Activated T-helper 1 cell treated with anti-CD3 and anti-CD28 coated beads, Interleukin-12 subunit alpha, Interleukin-12 subunit beta, Interleukin-2, Interleukin-4 antibody, amounts not matched to agents 30 ng/mL and 10 ng/mL and 1 ng/mL, durations not matched to agents 14 hours and 24 hours and 36 hours (primary cell): ENCODE measurements around the gene GCAT. TPM values are rescaled to one million over a fixed set of nuclear protein-coding genes. Genes with fewer than 3 reads are reported as not detected.

Experiments
- DNase-seq: peaks from one replicate; pipeline ENCODE4 v3.0.0; 2021; ENCODE audit warnings: low spot score
- H3K27ac Mint-ChIP-seq: one replicate; pipeline ENCODE4 v1.8.0; 2021; ENCODE audit warnings: mild to moderate bottlenecking, mixed read lengths
- H3K27me3 Mint-ChIP-seq: one replicate; pipeline ENCODE4 v1.8.0; 2022; ENCODE audit warnings: mild to moderate bottlenecking, moderate library complexity, mixed read lengths; ENCODE audit not compliant: insufficient read depth
- H3K36me3 Mint-ChIP-seq: one replicate; pipeline ENCODE4 v1.8.0; 2021; ENCODE audit warnings: low read depth, mixed read lengths
- H3K4me1 Mint-ChIP-seq: one replicate; pipeline ENCODE4 v1.8.0; 2021; ENCODE audit warnings: low read depth, mixed read lengths
- H3K4me3 Mint-ChIP-seq: one replicate; pipeline ENCODE4 v1.8.0; 2021; ENCODE audit warnings: mild to moderate bottlenecking, moderate library complexity, mixed read lengths
- H3K9me3 Mint-ChIP-seq: one replicate; pipeline ENCODE4 v1.8.0; 2021; ENCODE audit warnings: mixed read lengths
- intact Hi-C: fragments of 100-400 bp; cut with micrococcal nuclease; formaldehyde crosslinking; loops from one replicate; pipeline ENCODE4 v1.15.1; 2024
- total RNA-seq: library from RNA; stranded (reverse); gene quantifications from 2 replicates; pipeline ENCODE4 v1.2.3, GENCODE V29; 2022

GCAT gene
- total RNA-seq = 28.5 and 28.9 TPM in 2 replicates

DNA sequence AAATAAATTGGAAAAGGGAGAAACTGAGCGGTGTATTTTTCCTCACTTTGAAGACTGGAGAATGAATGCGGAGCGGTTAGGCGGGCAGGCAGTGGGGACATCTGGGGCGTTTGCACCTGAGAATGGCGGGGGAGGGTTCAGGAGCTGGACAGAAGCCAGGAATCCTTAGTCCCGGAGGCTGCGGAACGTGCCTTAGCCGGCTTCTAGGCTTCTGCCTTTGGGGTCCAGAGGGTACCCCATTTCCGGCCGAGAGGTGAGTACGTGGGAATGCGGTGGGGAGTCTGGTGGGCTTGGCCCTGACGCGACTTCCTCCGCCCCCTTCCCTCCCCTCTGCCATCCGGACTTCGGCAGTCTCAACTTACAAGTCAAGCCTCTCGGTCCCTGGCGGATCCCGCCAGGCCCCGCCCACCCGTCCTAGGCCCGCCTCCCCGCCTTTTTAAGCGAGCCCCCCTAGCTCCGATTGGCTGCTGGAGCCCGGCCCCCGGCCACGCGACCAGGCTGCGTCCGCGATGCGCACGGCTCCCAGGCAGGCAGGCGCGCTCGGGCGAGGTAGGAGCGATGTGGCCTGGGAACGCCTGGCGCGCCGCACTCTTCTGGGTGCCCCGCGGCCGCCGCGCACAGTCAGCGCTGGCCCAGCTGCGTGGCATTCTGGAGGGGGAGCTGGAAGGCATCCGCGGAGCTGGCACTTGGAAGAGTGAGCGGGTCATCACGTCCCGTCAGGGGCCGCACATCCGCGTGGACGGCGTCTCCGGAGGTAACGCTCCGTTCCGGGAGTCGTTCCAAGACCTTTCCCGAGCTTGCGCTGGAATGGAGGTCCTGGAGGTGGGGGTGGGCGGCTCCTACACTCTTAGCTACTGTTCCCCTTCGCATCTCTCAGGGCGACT, at the start of gene GCAT:
Gene GCAT (plus strand): TSS at position 525 of the 884 bp plus-strand sequence. CDS start 34 bp downstream, at position 559.
- Mint-ChIP-seq H3K27ac (peak within 1 kb of the TSS; percentile 58), H3K4me1 (peaks cover 44% of the 10 kb centered on the region), H3K4me3 (peak within 1 kb of the TSS; percentile 82), H3K9me3 (no peaks in the 10 kb centered on the region), H3K36me3 (peaks cover 2% of the 10 kb centered on the region), H3K27me3 (peaks cover 13% of the 10 kb centered on the region)
- intact Hi-C loops = loop anchor here (1.0 to 10.0 kb wide), 8 partner anchors 11 to 1177 kb away; partner anchors contain the start of genes ANKRD54, APOBEC3B and TRIOBP
- peak; percentile 90 for DNase-seq

DNA sequence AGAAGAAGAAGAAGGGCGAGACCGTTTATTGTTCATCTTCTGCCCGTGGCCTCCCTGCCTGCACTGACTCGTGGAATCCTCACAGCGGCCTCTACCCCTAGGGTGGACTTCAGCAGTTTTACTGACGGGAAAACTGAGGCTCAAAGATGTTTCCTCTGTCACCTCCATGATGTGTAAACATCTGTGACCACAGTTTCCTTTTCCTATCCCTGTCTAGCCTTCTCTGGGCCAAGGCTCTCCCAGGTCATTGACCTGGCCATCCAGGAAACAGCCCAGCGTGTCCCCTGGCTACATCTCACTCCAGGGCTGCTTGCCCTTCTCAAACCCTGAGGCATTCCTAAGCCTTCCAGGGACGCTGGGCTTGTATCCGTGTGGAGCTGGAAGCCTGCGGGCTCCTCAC, 49.0 kb upstream of the GCAT start:
- intact Hi-C loops = no loop called here
- peaks cover 14% of the 10 kb centered on the region for H3K36me3 Mint-ChIP-seq
- peaks cover 5% of the 10 kb centered on the region for H3K4me1 Mint-ChIP-seq
- H3K27me3 Mint-ChIP-seq = no peaks in the 10 kb centered on the region
- H3K9me3 Mint-ChIP-seq = no peaks in the 10 kb centered on the region
- DNase-seq = no peak
- no peak overlapping the region for H3K4me3 Mint-ChIP-seq
- no peak overlapping the region for H3K27ac Mint-ChIP-seq

DNA sequence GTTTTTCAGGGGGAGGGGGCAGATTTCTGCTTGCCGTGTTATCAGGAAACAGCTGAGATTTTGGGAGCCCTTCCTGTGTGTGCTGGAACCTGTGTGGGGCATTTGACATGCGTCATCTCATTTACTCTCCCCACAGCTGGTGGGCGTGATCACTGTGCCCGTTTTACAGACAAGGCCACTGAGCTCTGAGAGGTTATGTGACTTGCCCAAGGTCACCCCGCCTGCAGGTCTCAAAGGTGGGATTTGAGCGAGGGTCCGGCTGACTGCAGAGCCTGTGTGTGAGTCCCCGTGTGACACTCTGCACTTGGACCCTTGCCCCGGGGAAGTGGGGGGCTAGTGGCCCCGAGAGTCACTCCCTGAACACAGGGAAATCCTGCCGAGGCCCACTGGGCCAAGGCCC, 48.5 kb upstream of the GCAT start:
- Mint-ChIP-seq H3K4me1 (peaks cover 5% of the 10 kb centered on the region), H3K36me3 (peaks cover 14% of the 10 kb centered on the region), H3K27me3 (no peaks in the 10 kb centered on the region), H3K4me3 (no peak overlapping the region), H3K9me3 (no peaks in the 10 kb centered on the region), H3K27ac (no peak overlapping the region)
- intact Hi-C loops = no loop called here
- no peak for DNase-seq

DNA sequence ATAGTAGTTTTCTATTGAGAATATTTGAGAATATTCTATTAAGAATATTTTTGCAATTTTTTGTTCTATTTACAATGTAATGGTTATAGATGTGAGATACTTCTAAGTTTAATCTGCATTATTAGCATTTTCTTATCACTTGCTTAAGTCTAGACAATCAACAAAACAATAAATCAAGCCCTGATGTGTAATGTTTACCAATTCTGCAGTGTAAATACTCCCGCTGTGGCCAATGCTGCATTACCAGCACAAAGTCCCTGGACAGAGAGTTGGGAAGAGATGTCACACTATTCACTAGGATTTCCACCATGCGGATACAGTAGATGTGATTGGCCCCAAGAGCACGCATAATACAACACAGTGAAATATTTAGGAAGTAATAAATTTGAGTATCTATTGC, 47.6 kb upstream of the GCAT start:
- Mint-ChIP-seq H3K27ac (no peak overlapping the region), H3K36me3 (peaks cover 10% of the 10 kb centered on the region), H3K9me3 (no peaks in the 10 kb centered on the region), H3K4me3 (no peak overlapping the region), H3K27me3 (no peaks in the 10 kb centered on the region), H3K4me1 (peaks cover 5% of the 10 kb centered on the region)
- no peak for DNase-seq
- intact Hi-C loops = no loop called here

DNA sequence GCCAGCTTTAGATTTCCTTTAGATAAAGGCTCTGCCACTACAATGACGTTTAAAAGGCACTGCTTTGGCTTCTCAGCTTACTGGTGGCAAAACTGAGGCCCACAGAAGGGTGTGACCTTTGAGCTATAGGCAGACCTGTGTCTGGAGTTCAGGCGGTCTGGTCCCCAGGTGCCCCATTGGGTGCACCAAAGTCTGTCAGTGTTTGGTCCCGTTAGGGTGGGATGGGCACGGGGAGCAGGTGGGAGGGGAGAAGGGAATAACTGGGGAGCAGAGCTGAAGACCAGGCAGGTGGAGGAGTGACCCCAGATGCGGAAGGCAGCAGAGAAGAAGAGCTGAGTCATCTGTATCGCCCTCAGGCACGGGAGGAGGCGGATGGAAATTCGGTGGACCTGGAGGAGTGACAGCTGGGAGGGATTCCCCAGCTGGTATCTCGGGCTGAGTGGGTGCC, 45.3 kb upstream of the GCAT start:
- Mint-ChIP-seq H3K4me1 (peaks cover 5% of the 10 kb centered on the region), H3K4me3 (no peak overlapping the region), H3K27ac (no peak overlapping the region), H3K27me3 (no peaks in the 10 kb centered on the region), H3K36me3 (peaks cover 9% of the 10 kb centered on the region), H3K9me3 (no peaks in the 10 kb centered on the region)
- intact Hi-C loops = no loop called here
- DNase-seq = no peak

GRCh38 chr22:37763012-37763411, 44.7 kb upstream of the GCAT start:
- Mint-ChIP-seq H3K4me3 (no peak overlapping the region), H3K9me3 (no peaks in the 10 kb centered on the region), H3K27ac (no peak overlapping the region), H3K27me3 (no peaks in the 10 kb centered on the region), H3K36me3 (peaks cover 8% of the 10 kb centered on the region), H3K4me1 (peaks cover 5% of the 10 kb centered on the region)
- intact Hi-C loops = no loop called here
- DNase-seq = no peak

DNA sequence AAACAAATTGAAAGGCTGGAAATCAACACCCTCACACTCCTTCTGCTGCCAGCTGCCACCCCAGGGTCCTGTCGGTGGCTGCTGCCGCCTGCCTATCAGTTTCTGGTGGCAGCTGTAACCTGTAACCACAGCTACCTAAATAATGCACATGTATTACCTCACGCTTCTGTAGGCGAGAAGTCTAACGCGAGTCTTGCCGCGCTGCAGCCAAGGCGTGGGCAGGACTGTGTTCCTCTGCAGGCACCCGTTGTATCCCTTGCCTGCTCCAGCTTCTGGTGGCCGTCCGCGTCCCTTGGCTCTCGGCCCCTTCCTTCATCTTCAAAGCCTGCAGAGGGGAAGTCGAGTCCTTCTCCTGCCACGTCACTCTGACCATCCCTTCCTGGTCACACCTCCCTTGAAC, 44.1 kb upstream of the GCAT start:
- H3K9me3 Mint-ChIP-seq = no peaks in the 10 kb centered on the region
- H3K36me3 Mint-ChIP-seq = peaks cover 4% of the 10 kb centered on the region
- peaks cover 5% of the 10 kb centered on the region for H3K4me1 Mint-ChIP-seq
- H3K27me3 Mint-ChIP-seq = no peaks in the 10 kb centered on the region
- no peak overlapping the region for H3K27ac Mint-ChIP-seq
- DNase-seq = no peak
- no peak overlapping the region for H3K4me3 Mint-ChIP-seq
- intact Hi-C loops = no loop called here

DNA sequence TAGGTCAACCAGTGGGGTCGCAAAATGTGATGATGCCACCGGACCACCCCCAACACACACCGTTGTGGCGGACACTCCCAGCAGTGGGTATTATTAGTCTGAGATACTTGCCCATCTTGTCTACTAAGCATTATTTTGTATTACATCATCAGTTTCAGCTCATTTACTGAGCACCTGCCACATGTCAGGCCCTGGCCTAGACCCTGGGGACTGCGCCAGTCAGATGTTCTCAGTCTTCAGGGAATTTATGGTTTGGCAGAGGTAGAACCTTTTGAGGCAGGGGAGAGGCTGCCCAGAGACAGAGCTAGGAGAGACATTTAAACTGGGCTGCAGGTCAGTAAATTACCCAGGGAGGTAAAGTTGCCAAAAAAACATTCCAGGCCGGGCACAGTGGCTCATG, 43.1 kb upstream of the GCAT start:
- no peaks in the 10 kb centered on the region for H3K9me3 Mint-ChIP-seq
- peaks cover 5% of the 10 kb centered on the region for H3K4me1 Mint-ChIP-seq
- intact Hi-C loops = no loop called here
- H3K27me3 Mint-ChIP-seq = no peaks in the 10 kb centered on the region
- H3K4me3 Mint-ChIP-seq = no peak overlapping the region
- DNase-seq = no peak
- peaks cover 4% of the 10 kb centered on the region for H3K36me3 Mint-ChIP-seq
- no peak overlapping the region for H3K27ac Mint-ChIP-seq

- DNase-seq = no peak
- Mint-ChIP-seq H3K9me3 (no peaks in the 10 kb centered on the region), H3K4me3 (no peak overlapping the region), H3K4me1 (peaks cover 5% of the 10 kb centered on the region), H3K36me3 (no peaks in the 10 kb centered on the region), H3K27me3 (no peaks in the 10 kb centered on the region), H3K27ac (no peak overlapping the region)
- intact Hi-C loops = no loop called here
These were observed 42.2 kb upstream of the GCAT start for GRCh38 chr22:37765498-37765897.

DNA sequence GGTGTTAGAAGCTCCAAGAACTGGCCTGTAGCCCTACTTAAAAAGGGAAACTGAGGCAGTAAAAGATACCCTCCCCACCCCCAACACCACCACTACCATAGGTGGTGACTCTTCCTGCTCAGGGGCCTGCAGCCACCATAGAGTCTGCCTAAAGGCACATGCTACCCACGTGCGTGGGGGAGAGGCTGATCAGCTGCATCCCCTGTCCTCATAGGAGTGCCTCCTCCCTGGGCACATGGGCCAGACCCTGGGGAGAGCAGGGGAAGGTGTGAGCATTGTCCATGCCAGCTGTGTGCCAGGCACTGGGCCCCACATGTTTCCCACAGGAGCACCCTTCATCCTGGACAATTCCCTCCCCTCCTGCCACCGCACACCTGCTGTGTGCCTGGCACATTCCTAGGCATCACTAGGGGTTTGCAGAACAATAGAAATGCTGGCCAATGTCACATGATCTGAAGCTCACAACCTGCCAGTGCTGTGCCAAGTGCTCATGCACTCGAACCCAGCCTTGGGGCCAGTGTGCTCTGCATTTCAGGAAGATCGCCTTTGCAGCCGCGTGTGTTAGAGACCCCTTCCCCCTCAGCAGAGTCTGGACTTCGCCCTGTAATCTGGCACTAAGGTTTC, 41.7 kb upstream of the GCAT start:
- H3K27ac Mint-ChIP-seq = no peak overlapping the region
- no peaks in the 10 kb centered on the region for H3K27me3 Mint-ChIP-seq
- peaks cover 4% of the 10 kb centered on the region for H3K4me1 Mint-ChIP-seq
- H3K36me3 Mint-ChIP-seq = no peaks in the 10 kb centered on the region
- no peak overlapping the region for H3K4me3 Mint-ChIP-seq
- intact Hi-C loops = no loop called here
- H3K9me3 Mint-ChIP-seq = no peaks in the 10 kb centered on the region
- no peak for DNase-seq

DNA sequence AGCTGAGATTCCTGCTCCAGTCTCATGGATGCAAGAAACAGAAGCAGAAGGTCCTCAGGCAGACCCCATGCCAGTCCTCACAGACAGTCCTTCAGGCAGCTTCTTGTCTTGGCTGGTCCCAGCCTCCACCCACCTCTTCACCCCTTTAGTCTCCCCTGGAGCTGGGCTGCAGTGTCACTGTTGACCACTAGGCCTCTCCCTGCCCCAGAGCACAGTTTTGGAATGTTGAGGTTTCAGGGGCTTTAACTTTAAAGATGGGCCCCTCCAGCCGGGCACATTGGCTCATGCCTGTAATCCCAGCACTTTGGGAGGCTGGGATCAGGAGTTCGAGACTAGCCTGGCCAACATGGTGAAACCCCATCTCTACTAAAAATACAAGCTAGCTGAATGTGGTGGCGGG, 39.5 kb upstream of the GCAT start:
- no peak for DNase-seq
- H3K9me3 Mint-ChIP-seq = no peaks in the 10 kb centered on the region
- no peak overlapping the region for H3K27ac Mint-ChIP-seq
- no peaks in the 10 kb centered on the region for H3K27me3 Mint-ChIP-seq
- H3K4me1 Mint-ChIP-seq = no peaks in the 10 kb centered on the region
- peaks cover 5% of the 10 kb centered on the region for H3K36me3 Mint-ChIP-seq
- H3K4me3 Mint-ChIP-seq = no peak overlapping the region
- intact Hi-C loops = no loop called here

- no peaks in the 10 kb centered on the region for H3K4me1 Mint-ChIP-seq
- no peaks in the 10 kb centered on the region for H3K27me3 Mint-ChIP-seq
- intact Hi-C loops = no loop called here
- peaks cover 7% of the 10 kb centered on the region for H3K36me3 Mint-ChIP-seq
- no peak overlapping the region for H3K4me3 Mint-ChIP-seq
- no peak for DNase-seq
- H3K9me3 Mint-ChIP-seq = no peaks in the 10 kb centered on the region
- H3K27ac Mint-ChIP-seq = no peak overlapping the region
These were observed 38.7 kb upstream of the GCAT start for GRCh38 chr22:37769056-37769455.

GRCh38 chr22:37771081-37771480, 36.7 kb upstream of the GCAT start:
- Mint-ChIP-seq H3K4me1 (no peaks in the 10 kb centered on the region), H3K27ac (no peak overlapping the region), H3K27me3 (no peaks in the 10 kb centered on the region)

More at GRCh38 chr22:37771081-37771480, 36.7 kb upstream of the GCAT start:
- intact Hi-C loops = no loop called here
- peaks cover 7% of the 10 kb centered on the region for H3K36me3 Mint-ChIP-seq
- no peak overlapping the region for H3K4me3 Mint-ChIP-seq
- no peak for DNase-seq
- no peaks in the 10 kb centered on the region for H3K9me3 Mint-ChIP-seq
